GM23248 (cell line): Measurements from ENCODE around the gene MSRB2. TPM values are rescaled to one million over a fixed set of nuclear protein-coding genes. Genes with fewer than 3 reads are reported as not detected.

ENCODE experiments used
- DNase-seq: peaks from one replicate; pipeline ENCODE4 v3.0.0-alpha.2; 2015
- H2AFZ ChIP-seq: fragments of 200-600 bp; sonication (generic); 2 replicates; pipeline ENCODE4 v1.6.1; 2016; ENCODE audit warnings: antibody characterized with exemption
- H3F3A ChIP-seq: fragments of 200-600 bp; sonication (generic); 2 replicates; pipeline ENCODE4 v1.6.1; 2016; ENCODE audit warnings: mild to moderate bottlenecking, antibody characterized with exemption, mixed run types; ENCODE audit not compliant: insufficient read depth
- H3K27ac ChIP-seq: fragments of 200-600 bp; sonication (generic); 2 replicates; pipeline ENCODE4 v1.5.1; 2016; ENCODE audit warnings: mild to moderate bottlenecking
- H3K27me3 ChIP-seq: fragments of 200-600 bp; sonication (generic); replicated peaks from 2 replicates; pipeline ENCODE4 v1.6.1; 2016; ENCODE audit warnings: mild to moderate bottlenecking; ENCODE audit not compliant: insufficient read depth
- H3K36me3 ChIP-seq: fragments of 200-600 bp; sonication (generic); 2 replicates; pipeline ENCODE4 v1.6.1; 2016; ENCODE audit warnings: low read depth, mild to moderate bottlenecking
- H3K4me1 ChIP-seq: fragments of 200-600 bp; sonication (generic); 2 replicates; pipeline ENCODE4 v1.6.1; 2016; ENCODE audit warnings: mild to moderate bottlenecking; ENCODE audit not compliant: insufficient read depth
- H3K4me2 ChIP-seq: fragments of 200-600 bp; sonication (generic); one replicate; pipeline ENCODE4 v1.6.1; 2016; ENCODE audit warnings: mild to moderate bottlenecking; ENCODE audit not compliant: unreplicated experiment
- H3K4me3 ChIP-seq: fragments of 200-600 bp; sonication (generic); 2 replicates; pipeline ENCODE4 v1.5.1; 2016; ENCODE audit warnings: mild to moderate bottlenecking
- H3K79me2 ChIP-seq: fragments of 200-600 bp; sonication (generic); 2 replicates; pipeline ENCODE4 v1.6.1; 2016; ENCODE audit warnings: mild to moderate bottlenecking; ENCODE audit not compliant: insufficient read depth
- H3K9ac ChIP-seq: fragments of 200-600 bp; sonication (generic); 2 replicates; pipeline ENCODE4 v1.6.1; 2016; ENCODE audit warnings: mild to moderate bottlenecking
- H3K9me2 ChIP-seq: fragments of 200-600 bp; sonication (generic); 2 replicates; pipeline ENCODE4 v1.6.1; 2016; ENCODE audit warnings: mixed run types, mild to moderate bottlenecking, moderate library complexity; ENCODE audit not compliant: insufficient read depth
- H3K9me3 ChIP-seq: fragments of 200-600 bp; sonication (generic); one replicate; pipeline ENCODE4 v1.6.1; 2017; ENCODE audit warnings: low read depth
- H4K20me1 ChIP-seq: fragments of 200-600 bp; sonication (generic); 2 replicates; pipeline ENCODE4 v1.6.0; 2016; ENCODE audit not compliant: insufficient read depth
- EZH2 ChIP-seq: fragments of 200-600 bp; sonication (generic); IDR thresholded peaks from 2 replicates; pipeline ENCODE4 v1.6.1; 2018; ENCODE audit warnings: antibody characterized with exemption, mild to moderate bottlenecking; ENCODE audit not compliant: insufficient read depth, poor library complexity, severe bottlenecking
- EZH2phosphoT487 ChIP-seq: fragments of 200-600 bp; sonication (generic); IDR thresholded peaks from 2 replicates; pipeline ENCODE4 v1.6.1; 2018; ENCODE audit warnings: antibody characterized with exemption, moderate library complexity, mild to moderate bottlenecking, low read depth; ENCODE audit not compliant: insufficient read depth
- WGBS, 2 experiments: methylation state at CpG; one replicate each; pipeline ENCODE4 v1.1.6; 2015 to 2017; ENCODE audit warnings: low lambda C conversion rate in 2 of 2, low coverage in 1 of 2; ENCODE audit errors: missing lambda C conversion rate in 2 of 2; 5-methylcytosine and 5-hydroxymethylcytosine counted together
- in situ Hi-C: fragments of 300-500 bp; cut with MboI; formaldehyde crosslinking; loops from 2 replicates; pipeline ENCODE4 v1.15.0; 2020
- polyA plus RNA-seq: library from polyadenylated mRNA; unstranded; fragments of >200 nt; fragmentation: Nextera tagmentation; extraction: Ambion mirVana; gene quantifications from 2 replicates; pipeline ENCODE4 v1.2.1, GENCODE V29; 2016
- total RNA-seq: library from RNA; depleted of rRNA; stranded (reverse); fragments of >200 nt; shearing (Covaris generic); gene quantifications from 2 replicates; pipeline ENCODE4 v1.2.3, GENCODE V29; 2014

MSRB2 gene
- total and polyA plus RNA-seq, 2 experiments from 2014 or later, result 25.0 to 69.5 TPM

DNA sequence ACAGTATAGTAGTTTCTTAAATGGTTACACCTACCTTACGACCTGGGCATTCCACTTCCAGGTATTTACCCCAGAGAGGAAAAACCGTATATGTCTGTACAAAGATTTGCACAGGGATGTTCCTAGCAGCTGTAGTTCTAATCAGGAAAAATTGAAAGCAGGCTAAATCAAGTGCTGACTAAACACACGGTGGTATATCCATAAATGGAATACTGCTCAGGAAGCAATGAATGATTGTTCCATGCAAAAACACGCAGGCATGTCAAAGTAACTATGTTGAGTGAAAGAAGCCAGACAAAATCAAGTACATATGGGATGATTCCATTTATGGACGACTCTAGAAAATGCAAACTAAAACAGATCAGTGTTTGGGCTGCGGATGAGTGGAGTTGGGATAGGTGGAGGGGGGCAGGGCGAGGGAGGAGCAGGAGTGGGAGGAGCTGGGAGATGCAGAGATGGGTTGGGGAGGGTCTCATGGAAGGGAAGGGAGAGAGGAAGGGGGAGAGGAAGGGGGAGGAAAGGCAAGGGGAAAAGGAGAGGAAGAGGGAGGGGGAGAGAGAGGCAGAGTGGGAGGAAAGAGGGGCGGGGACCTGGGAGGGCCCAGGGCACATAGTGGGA is 484 bp upstream of the MSRB2 start:
- Histone ChIP-seq H3K4me3 (peak overlapping the region; percentile 82), H3K27me3 (no peaks in the 10 kb centered on the region), H2AFZ (peak overlapping the region; percentile 96), H4K20me1 (no peaks in the 10 kb centered on the region), H3F3A (peaks cover 29% of the 10 kb centered on the region), H3K36me3 (no peaks in the 10 kb centered on the region; the same call in 1 of the 2 replicates), H3K27ac (peak overlapping the region; percentile 25; the same call in 1 of the 2 replicates), H3K4me1 (peaks cover 8% of the 10 kb centered on the region), H3K4me2 (peak overlapping the region; percentile 85), H3K9me3 (no peaks in the 10 kb centered on the region), H3K9ac (peak overlapping the region; percentile 96), H3K79me2 (peaks cover 28% of the 10 kb centered on the region), H3K9me2 (no peaks in the 10 kb centered on the region)
- DNase-seq, result no peak
- 1 to 4% methylated on average over 7 to 8 of the region's 8 CpGs for WGBS, 2 experiments
- TF ChIP-seq EZH2 (no peak), EZH2phosphoT487 (no peak)
- in situ Hi-C loops, result no loop called here

DNA sequence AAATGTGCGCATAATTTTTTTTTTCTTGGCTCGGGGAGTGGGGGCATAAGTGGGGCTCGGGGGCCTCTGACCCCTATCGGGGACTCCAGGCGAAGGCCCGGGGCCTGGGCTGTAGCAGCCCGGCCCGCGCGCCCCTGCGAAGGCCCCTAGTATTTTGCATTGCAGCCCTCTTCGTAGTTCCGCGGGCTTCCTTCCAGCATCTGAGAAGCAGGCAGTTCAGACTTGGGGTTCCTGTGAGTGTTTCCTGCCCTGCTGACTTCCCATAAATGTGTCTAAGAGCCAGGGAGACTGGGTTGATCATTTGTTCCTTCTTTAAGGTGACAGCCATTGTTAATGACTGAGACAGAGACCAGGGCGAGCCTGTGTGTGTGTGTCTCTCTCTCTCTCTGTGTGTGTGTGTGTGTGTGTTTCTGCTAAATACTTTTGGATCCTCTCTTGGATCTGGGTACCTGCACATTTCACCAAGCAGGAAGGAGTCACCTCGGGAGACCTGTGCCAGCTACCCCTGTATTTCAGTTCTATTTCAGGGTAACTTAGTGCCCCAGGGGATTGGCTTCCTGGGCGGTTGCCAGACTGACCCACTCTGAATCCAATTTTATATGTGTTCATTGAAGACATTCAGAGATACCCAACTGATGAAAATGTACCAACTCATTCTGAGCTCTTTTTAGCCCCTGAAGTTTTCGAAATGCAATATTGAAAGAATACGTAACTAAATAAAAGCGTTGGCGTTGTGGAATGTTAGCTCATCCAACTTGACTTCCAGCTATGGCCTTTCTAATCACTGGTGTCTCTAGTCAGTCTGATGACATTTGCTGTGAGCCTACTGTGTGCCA is 805 bp downstream of the MSRB2 start:
- H3K36me3 ChIP-seq, result no peaks in the 10 kb centered on the region; the same call in 1 of the 2 replicates
- H3K9ac ChIP-seq, result peak overlapping the region; percentile 96
- peak; percentile 85 for DNase-seq
- H3K27me3 ChIP-seq, result no peaks in the 10 kb centered on the region
- H2AFZ ChIP-seq, result peak overlapping the region; percentile 84
- H3K4me1 ChIP-seq, result peaks cover 8% of the 10 kb centered on the region
- 11 to 19% methylated on average over 14 to 21 of the region's 21 CpGs for WGBS, 2 experiments
- peak overlapping the region; percentile 81 for H3K4me2 ChIP-seq
- peak overlapping the region; percentile 83 for H3K27ac ChIP-seq
- peaks cover 36% of the 10 kb centered on the region for H3K79me2 ChIP-seq
- in situ Hi-C loops, result no loop called here
- no peak for TF ChIP-seq EZH2phosphoT487
- no peak for TF ChIP-seq EZH2
- peaks cover 29% of the 10 kb centered on the region for H3F3A ChIP-seq
- H3K9me3 ChIP-seq, result no peaks in the 10 kb centered on the region
- H4K20me1 ChIP-seq, result no peaks in the 10 kb centered on the region
- H3K9me2 ChIP-seq, result no peaks in the 10 kb centered on the region
- H3K4me3 ChIP-seq, result peak overlapping the region; percentile 82

DNA sequence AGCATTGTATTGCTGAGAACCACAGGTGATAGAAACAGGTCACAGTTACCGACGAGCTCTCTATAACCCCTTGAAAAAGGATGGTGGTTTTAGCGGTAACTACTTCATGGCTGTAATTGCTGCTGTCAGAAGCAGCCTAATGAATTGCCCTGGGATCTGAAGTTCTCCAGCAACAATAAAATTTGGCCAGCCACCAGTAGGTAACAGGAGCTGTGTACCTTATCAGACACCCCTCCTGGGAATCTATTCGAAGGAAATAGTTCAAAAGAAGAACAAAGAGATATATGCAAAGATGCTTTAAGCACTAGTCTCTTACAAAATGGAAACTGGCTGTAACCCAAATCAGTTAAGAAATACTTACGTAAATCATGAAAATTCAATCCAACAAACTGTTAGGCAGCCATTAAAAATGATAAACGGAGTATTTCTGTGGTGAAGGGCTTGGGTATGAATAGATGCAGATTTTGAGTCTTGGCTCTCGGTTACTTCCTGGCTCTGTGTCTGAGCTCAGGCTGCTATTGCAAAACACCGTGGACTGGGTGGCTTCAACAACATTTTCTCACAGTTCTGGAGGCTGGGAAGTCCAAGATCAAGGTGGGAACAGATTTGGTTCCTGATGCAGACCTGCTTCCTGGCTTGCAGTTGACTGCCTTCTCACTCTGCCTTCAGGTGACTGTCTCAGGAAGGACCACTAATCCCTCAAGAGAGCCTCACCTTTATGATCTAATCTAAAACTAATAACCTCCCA is 1.6 kb downstream of the MSRB2 start:
- in situ Hi-C loops, result no loop called here
- Histone ChIP-seq H3K79me2 (peaks cover 43% of the 10 kb centered on the region), H3K4me1 (peaks cover 8% of the 10 kb centered on the region), H3F3A (peaks cover 29% of the 10 kb centered on the region), H3K9me3 (no peaks in the 10 kb centered on the region), H4K20me1 (no peaks in the 10 kb centered on the region), H3K4me2 (peak overlapping the region; percentile 81), H3K9me2 (no peaks in the 10 kb centered on the region), H2AFZ (peak overlapping the region; percentile 84; the same call in 1 of the 2 replicates), H3K36me3 (no peaks in the 10 kb centered on the region; the same call in 1 of the 2 replicates), H3K9ac (peak overlapping the region; percentile 96), H3K27me3 (no peaks in the 10 kb centered on the region), H3K4me3 (peak overlapping the region; percentile 82), H3K27ac (peak overlapping the region; percentile 83)
- WGBS, 2 experiments, result 40 to 47% methylated on average over 8 of the region's 8 CpGs
- TF ChIP-seq EZH2 (no peak), EZH2phosphoT487 (no peak)
- peak; percentile 79 for DNase-seq

DNA sequence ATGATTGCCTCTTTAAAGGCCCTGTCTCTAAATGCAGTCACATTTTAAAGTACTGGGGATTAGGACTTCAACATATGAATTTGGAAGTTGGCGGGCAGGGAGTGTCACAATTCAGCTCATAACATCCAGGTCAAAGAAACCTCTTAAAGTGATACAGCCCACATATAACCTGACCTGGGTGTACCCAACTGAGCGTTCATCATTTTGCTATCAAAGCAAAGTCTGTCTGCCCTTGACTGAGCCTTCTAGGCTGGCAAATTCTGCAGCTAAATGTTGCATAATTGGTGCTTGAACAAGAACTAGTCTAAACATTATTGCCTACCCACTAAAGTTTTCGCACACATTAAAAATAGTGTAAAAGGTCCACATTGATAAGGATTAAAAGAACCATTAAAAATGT is 3.7 kb downstream of the MSRB2 start:
- in situ Hi-C loops, result no loop called here
- H3K4me1 ChIP-seq, result peaks cover 8% of the 10 kb centered on the region
- no peak overlapping the region for H3K4me2 ChIP-seq
- WGBS, 2 experiments, result 98% methylated on average over 3 of the region's 3 CpGs
- H2AFZ ChIP-seq, result no peak overlapping the region
- H3K9me3 ChIP-seq, result no peaks in the 10 kb centered on the region
- DNase-seq, result no peak
- TF ChIP-seq EZH2phosphoT487 (no peak), EZH2 (no peak)
- no peaks in the 10 kb centered on the region for H3K9me2 ChIP-seq
- H3K79me2 ChIP-seq, result peaks cover 48% of the 10 kb centered on the region
- H3K27me3 ChIP-seq, result no peaks in the 10 kb centered on the region
- no peak overlapping the region for H3K9ac ChIP-seq
- peaks cover 28% of the 10 kb centered on the region for H3F3A ChIP-seq
- H4K20me1 ChIP-seq, result no peaks in the 10 kb centered on the region
- no peak overlapping the region for H3K4me3 ChIP-seq
- H3K27ac ChIP-seq, result no peak overlapping the region
- no peaks in the 10 kb centered on the region; the same call in 1 of the 2 replicates for H3K36me3 ChIP-seq
